Stimulated activated CD4-positive, alpha-beta T cell treated with anti-CD3 and anti-CD28 coated beads, TNF-alpha, amount 100 ng/mL, for 1 hour (primary cell): ENCODE data around the gene CLEC3B.
"Not testable (repeated sequence)": the region's sequence is repeated elsewhere in the genome, so short reads cannot be mapped to it uniquely, and the experiment has no call there.

Source experiments
- DNase-seq, 3 donors: peaks; one replicate each; pipeline ENCODE4 v3.0.0-alpha.2; 2020; ENCODE audit warnings: low read depth in 3 of 3, low spot score in 1 of 3

Gene CLEC3B

GRCh38 chr3:45066109-45066801 lies 40.2 kb downstream of the CLEC3B start:
- no peak for DNase-seq

GRCh38 chr3:45067486-45067885 lies 41.4 kb downstream of the CLEC3B start:
- DNase-seq: no peak

- DNase-seq: no peak
Observed at GRCh38 chr3:45067941-45068340, 41.8 kb downstream of the CLEC3B start.

- DNase-seq: no peak
Observed at GRCh38 chr3:45071075-45071474, 45.0 kb downstream of the CLEC3B start.

GRCh38 chr3:45075821-45076625 lies 49.9 kb downstream of the CLEC3B start:
- DNase-seq: no peak

- DNase-seq: not testable (repeated sequence)
Observed at GRCh38 chr3:45078256-45078655, 52.2 kb downstream of the CLEC3B start.

GRCh38 chr3:45078910-45079522 lies 52.9 kb downstream of the CLEC3B start:
- no peak for DNase-seq

- DNase-seq: no peak
Observed at GRCh38 chr3:45079715-45080114, 53.6 kb downstream of the CLEC3B start.

GRCh38 chr3:45080824-45081223 lies 54.7 kb downstream of the CLEC3B start:
- no peak for DNase-seq

GRCh38 chr3:45081506-45082141 lies 55.5 kb downstream of the CLEC3B start:
- no peak for DNase-seq

GRCh38 chr3:45082142-45082538 lies 56.0 kb downstream of the CLEC3B start:
- DNase-seq: no peak

GRCh38 chr3:45083023-45083422 lies 56.9 kb downstream of the CLEC3B start:
- DNase-seq: no peak

GRCh38 chr3:45084361-45084760 lies 58.3 kb downstream of the CLEC3B start:
- no peak for DNase-seq

GRCh38 chr3:45084820-45085816 lies 59.0 kb downstream of the CLEC3B start:
- no peak for DNase-seq
